ENCODE data around the gene SSX3. TPM values are rescaled to one million over a fixed set of nuclear protein-coding genes. Genes with fewer than 3 reads are reported as not detected.
"Not testable (repeated sequence)": the region's sequence is repeated elsewhere in the genome, so short reads cannot be mapped to it uniquely, and the experiment has no call there.

The SSX3 gene, protein sequence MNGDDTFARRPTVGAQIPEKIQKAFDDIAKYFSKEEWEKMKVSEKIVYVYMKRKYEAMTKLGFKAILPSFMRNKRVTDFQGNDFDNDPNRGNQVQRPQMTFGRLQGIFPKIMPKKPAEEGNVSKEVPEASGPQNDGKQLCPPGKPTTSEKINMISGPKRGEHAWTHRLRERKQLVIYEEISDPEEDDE
- not detected in 2 replicates for total RNA-seq (ENCODE audit: low replicate concordance)

DNA sequence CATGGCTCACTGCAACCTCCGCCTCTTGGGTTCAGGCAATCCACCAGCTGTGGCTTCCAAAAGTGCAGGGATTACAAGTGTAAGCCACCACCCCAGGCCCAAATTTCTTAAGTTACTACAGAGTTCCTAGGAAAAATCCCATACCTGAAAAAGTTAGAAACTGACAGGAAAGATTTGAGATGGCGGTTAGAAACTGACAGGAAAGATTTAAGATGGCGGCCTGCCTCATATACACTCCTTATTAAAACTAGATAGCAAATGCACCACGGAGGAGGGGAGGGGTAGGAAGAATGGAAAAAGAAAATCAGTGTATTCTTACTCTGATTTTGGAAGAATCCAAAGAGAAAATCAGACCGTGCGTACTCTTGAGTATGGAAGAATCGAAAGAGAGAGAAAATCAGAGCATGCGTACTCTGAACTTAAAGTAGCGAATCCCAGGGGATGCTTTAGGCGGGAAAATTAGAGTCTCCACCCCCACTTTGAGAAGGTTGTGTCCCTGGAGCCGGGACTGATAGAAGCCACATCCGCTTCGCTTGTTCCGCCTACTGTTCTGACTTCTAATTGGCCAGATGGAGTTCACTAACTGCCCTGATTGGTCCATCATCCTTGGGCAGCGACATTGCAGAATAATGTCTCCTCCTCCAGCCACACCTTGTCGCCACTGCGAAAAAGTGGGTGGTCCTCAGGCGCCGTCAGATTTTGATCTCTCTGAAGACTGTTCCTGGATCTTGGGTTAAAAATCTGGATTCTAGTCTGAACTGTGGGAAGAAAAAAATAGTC lies at the start of gene SSX3:
Gene SSX3, minus strand, starts transcription at position 389 of the 780 bp plus-strand sequence. CDS start 1,454 bp downstream, outside the sequence.
- not testable (repeated sequence) for H3K27me3 Mint-ChIP-seq (ENCODE audit: insufficient read depth, low read depth); H3K4me3 Mint-ChIP-seq

DNA sequence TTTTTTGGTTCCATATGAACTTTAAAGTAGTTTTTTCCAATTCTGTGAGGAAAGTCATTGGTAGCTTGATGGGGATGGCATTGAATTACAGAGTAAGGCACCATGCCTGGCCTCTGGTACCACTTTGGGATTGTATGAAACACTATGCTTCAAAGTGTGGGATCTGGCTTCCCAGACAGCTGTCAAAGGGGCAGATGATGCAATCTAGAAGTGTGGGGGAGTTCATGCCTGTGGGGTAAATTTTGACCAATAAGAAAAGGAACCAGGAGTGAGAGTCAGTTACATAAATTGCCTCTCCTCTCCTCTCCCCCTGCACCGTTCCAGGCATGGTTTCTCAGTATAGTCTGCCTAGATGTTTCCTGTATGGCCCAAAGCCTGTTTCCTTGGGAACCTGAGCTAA lies 41.3 kb upstream of the SSX3 start:
- not testable (repeated sequence) for H3K79me2 ChIP-seq (ENCODE audit: low read depth); H2AFZ ChIP-seq (replicated peaks); H3K36me3 ChIP-seq; H3K9me3 Mint-ChIP-seq; H3K4me3 Mint-ChIP-seq; H3K4me3 ChIP-seq; DNase-seq (ENCODE audit: low spot score); H3K27me3 ChIP-seq; H3K9me3 ChIP-seq (ENCODE audit: low read depth); H3K4me2 ChIP-seq; H4K20me1 ChIP-seq (ENCODE audit: low read depth); H3K27me3 Mint-ChIP-seq (ENCODE audit: insufficient read depth, low read depth); H3K27ac Mint-ChIP-seq; H3K4me1 ChIP-seq; H3K36me3 Mint-ChIP-seq; H3F3A ChIP-seq (ENCODE audit: low read depth); H3K9ac ChIP-seq; H3K4me1 Mint-ChIP-seq; H3K27ac ChIP-seq

More for the DNA sequence above, at the start of gene SSX3:
- H3K36me3 ChIP-seq; H3K4me2 ChIP-seq; H3K27me3 ChIP-seq; H3K9me3 Mint-ChIP-seq; H3K36me3 Mint-ChIP-seq; H3K79me2 ChIP-seq (ENCODE audit: low read depth); H4K20me1 ChIP-seq (ENCODE audit: low read depth); H3K27ac Mint-ChIP-seq; H3F3A ChIP-seq (ENCODE audit: low read depth); H3K4me1 Mint-ChIP-seq; H3K9me3 ChIP-seq (ENCODE audit: low read depth); H3K4me1 ChIP-seq; DNase-seq (ENCODE audit: low spot score); H2AFZ ChIP-seq (replicated peaks); H3K4me3 ChIP-seq; H3K27ac ChIP-seq; H3K9ac ChIP-seq: not testable (repeated sequence)

DNA sequence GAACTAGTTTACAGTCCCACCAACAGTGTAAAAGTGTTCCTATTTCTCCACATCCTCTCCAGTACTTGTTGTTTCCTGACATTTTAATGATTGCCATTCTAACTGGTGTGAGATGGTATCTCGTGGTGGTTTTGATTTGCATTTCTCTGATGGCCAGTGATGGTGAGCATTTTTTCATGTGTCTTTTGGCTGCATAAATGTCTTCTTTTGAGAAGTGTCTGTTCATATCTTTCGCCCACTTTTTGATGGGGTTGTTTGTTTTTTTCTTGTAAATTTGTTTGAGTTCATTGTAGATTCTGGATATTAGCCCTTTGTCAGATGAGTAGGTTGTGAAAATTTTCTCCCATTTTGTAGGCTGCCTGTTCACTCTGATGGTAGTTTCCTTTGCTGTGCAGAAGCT lies 40.4 kb upstream of the SSX3 start:
- H3K4me2 ChIP-seq; H2AFZ ChIP-seq (replicated peaks); H3K9ac ChIP-seq; H3K27me3 Mint-ChIP-seq (ENCODE audit: insufficient read depth, low read depth); H3K27me3 ChIP-seq; H3F3A ChIP-seq (ENCODE audit: low read depth); H3K9me3 Mint-ChIP-seq; H3K4me1 Mint-ChIP-seq; H3K4me3 ChIP-seq; H3K4me3 Mint-ChIP-seq; H3K9me3 ChIP-seq (ENCODE audit: low read depth); H3K36me3 Mint-ChIP-seq; H3K27ac Mint-ChIP-seq; H3K4me1 ChIP-seq; DNase-seq (ENCODE audit: low spot score); H4K20me1 ChIP-seq (ENCODE audit: low read depth); H3K36me3 ChIP-seq; H3K27ac ChIP-seq; H3K79me2 ChIP-seq (ENCODE audit: low read depth): not testable (repeated sequence)

DNA sequence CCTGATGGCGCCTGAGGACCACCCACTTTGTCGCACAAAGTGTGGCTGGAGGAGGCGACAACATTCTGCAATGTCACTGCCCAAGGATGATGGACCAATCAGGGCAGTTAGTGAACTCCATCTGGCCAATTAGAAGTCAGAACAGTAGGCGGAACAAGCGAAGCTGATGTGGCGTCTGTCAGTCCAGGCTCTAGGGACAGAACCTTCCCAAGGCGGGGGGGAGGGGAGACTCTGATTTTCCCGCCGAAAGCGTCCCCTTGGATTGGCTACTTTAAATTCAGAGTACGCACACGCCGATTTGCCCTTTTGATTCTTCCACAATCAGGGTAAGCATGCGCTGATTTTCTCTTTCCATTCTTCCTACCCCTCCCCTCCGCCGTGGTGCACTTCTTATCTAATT lies 26.7 kb upstream of the SSX3 start, which contains the start of gene SSX4:
Gene SSX4, plus strand, starts transcription at position 301 of the 400 bp plus-strand sequence. CDS start 515 bp downstream, outside the sequence.
- DNase-seq (ENCODE audit: low spot score); H3K9ac ChIP-seq; H3K27ac ChIP-seq; H3K4me1 ChIP-seq; H3K36me3 ChIP-seq; H3K4me2 ChIP-seq; H3K4me3 ChIP-seq; H3K4me3 Mint-ChIP-seq; H3K79me2 ChIP-seq (ENCODE audit: low read depth); H2AFZ ChIP-seq (replicated peaks); H3K27me3 ChIP-seq; H3F3A ChIP-seq (ENCODE audit: low read depth); H3K9me3 ChIP-seq (ENCODE audit: low read depth); H3K27ac Mint-ChIP-seq; H3K27me3 Mint-ChIP-seq (ENCODE audit: insufficient read depth, low read depth); H3K4me1 Mint-ChIP-seq; H3K9me3 Mint-ChIP-seq; H4K20me1 ChIP-seq (ENCODE audit: low read depth); H3K36me3 Mint-ChIP-seq: not testable (repeated sequence)

DNA sequence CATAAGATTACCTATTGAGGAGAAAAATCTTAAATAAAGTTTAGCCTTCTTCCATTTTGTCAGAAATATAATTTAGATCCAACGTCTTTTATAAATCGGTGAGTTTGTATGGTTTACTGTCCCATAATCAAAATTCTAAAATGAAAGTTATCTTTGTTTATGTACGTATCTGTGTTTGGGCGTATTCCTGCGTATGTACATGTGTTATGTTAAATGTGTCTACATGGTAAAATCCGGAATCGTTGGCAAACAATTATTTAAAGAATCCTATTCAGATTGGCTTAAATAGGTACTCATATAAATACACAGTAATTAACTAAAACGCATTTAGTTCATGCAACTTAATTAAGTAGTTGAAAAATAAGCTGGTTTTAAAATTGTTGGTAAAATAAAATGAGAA lies 13.9 kb upstream of the SSX3 start:
- not testable (repeated sequence) for H3K36me3 ChIP-seq; H3K27ac Mint-ChIP-seq; H3K4me1 ChIP-seq; H3K4me2 ChIP-seq; H3K79me2 ChIP-seq (ENCODE audit: low read depth); H3K36me3 Mint-ChIP-seq; H4K20me1 ChIP-seq (ENCODE audit: low read depth); H3K9me3 ChIP-seq (ENCODE audit: low read depth); H3K9me3 Mint-ChIP-seq; H3K9ac ChIP-seq; H3K4me3 ChIP-seq; H3F3A ChIP-seq (ENCODE audit: low read depth); DNase-seq (ENCODE audit: low spot score); H2AFZ ChIP-seq (replicated peaks); H3K4me3 Mint-ChIP-seq; H3K27me3 Mint-ChIP-seq (ENCODE audit: insufficient read depth, low read depth); H3K27ac ChIP-seq; H3K4me1 Mint-ChIP-seq; H3K27me3 ChIP-seq

DNA sequence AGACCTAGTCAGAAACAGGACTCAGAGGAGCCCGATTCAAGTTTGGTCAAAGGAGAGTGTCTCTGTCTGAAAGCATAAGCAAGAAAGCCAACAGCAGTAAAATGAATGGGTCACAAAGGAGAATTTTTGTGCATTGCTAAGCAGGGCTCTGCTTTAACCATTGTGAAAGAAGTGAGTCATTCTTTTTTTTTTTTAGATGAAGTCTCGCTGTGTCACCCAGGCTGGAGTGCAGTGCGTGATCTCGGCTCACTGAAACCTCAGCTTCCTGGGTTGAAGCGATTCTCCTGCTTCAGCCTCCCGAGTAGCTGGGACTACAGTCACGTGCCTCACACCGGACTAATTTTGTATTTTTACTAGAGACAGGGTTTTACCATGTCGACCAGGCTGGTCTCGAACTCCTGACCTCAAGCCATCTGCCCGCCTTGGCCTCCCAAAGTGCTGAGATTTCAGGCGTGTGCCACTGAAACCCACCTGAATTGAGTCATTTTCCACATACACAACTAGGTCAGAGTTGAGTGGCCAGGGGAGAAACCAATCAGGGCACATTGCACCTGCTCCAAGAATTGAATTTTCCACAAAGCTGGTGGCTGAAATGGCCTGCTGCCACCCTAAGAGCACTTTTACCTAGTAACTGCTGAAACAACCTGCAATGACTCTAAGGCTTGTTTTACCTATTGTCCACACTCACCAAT lies 11.4 kb upstream of the SSX3 start:
- H3K4me1 Mint-ChIP-seq; H3K27me3 Mint-ChIP-seq (ENCODE audit: insufficient read depth, low read depth); H3K4me3 ChIP-seq; H3K9me3 ChIP-seq (ENCODE audit: low read depth); H3K4me2 ChIP-seq; H2AFZ ChIP-seq (replicated peaks); H3K36me3 Mint-ChIP-seq; H3K27ac Mint-ChIP-seq; H3K79me2 ChIP-seq (ENCODE audit: low read depth); H3K27ac ChIP-seq; H3K9ac ChIP-seq; H3F3A ChIP-seq (ENCODE audit: low read depth); H4K20me1 ChIP-seq (ENCODE audit: low read depth); H3K9me3 Mint-ChIP-seq; H3K4me1 ChIP-seq; H3K27me3 ChIP-seq; H3K4me3 Mint-ChIP-seq; DNase-seq (ENCODE audit: low spot score); H3K36me3 ChIP-seq: not testable (repeated sequence)

DNA sequence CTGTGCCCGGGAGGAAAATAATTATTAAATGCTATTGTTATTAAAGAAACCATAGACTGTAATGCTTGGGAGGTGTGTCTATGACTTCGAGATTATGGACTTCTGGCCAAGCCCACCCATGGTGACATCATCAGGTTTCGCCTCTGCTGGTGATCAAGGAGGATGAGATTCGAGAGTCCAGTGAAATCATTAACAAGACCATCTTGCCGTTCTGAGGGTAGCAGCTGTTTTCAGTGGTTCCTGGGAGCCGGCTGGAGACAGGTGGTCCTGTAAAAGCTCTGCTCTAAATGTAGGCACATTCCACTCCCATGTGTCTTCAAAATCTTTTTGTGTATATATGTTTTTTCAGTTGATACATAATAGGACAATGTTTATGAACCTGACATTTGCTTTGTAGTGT lies 2.8 kb upstream of the SSX3 start:
- not testable (repeated sequence) for H3K4me2 ChIP-seq; H3K4me3 Mint-ChIP-seq; H3K27me3 ChIP-seq; H3K9me3 ChIP-seq (ENCODE audit: low read depth); H3K27ac Mint-ChIP-seq; H2AFZ ChIP-seq (replicated peaks); H3K27me3 Mint-ChIP-seq (ENCODE audit: insufficient read depth, low read depth); H3K79me2 ChIP-seq (ENCODE audit: low read depth); H3F3A ChIP-seq (ENCODE audit: low read depth); H3K4me1 Mint-ChIP-seq; H4K20me1 ChIP-seq (ENCODE audit: low read depth); H3K9ac ChIP-seq; H3K4me3 ChIP-seq; H3K4me1 ChIP-seq; DNase-seq (ENCODE audit: low spot score); H3K36me3 Mint-ChIP-seq; H3K9me3 Mint-ChIP-seq; H3K36me3 ChIP-seq; H3K27ac ChIP-seq
